LoVo (cell line): ENCODE data around the gene GOPC.
"Not testable (repeated sequence)": the region's sequence is repeated elsewhere in the genome, so short reads cannot be mapped to it uniquely, and the experiment has no call there.

ENCODE experiments used
- DNase-seq: peaks from one replicate; pipeline ENCODE4 v3.0.0-alpha.2; 2016; ENCODE audit warnings: low spot score

GOPC gene

DNA sequence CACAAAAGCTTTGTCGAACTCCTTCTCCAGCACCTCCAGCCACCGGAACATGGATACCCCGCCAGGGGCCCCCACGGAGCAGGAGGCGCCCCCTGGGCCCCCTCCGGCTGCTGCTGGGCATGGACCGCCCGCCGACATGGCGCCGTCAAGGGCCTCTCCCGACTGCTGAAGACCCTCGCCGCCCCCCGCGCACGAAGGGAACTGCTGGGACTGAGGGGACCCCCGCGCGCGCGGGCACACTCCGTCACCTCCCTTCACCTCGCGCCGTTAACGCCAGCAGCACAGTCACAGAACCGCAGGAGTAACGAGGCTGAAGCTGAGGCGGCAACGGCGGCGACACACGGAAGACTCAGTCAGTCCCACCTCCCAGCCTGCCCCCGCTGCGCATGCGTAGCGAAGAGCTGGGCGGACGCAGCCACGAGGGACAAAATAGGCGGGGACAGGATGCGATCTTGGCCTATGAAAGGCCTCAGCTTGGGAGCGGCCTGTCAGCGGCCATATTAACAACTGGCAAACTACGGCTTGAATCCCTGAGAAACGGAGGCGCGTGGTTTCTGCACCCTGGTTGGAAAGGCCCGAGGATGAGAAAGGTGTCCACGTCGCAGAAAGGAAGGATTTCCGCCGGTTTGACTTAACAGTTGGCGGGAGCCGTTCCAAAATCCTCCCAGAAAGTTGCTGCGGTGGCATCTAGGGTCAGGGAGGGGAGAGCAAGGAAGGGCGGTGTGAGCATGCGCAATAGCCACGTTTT lies at the start of gene GOPC:
Gene GOPC, minus strand, starts transcription at position 361 of the 748 bp plus-strand sequence. Its CDS starts 223 bp downstream, at position 138.
- DNase-seq = peak; percentile 97

DNA sequence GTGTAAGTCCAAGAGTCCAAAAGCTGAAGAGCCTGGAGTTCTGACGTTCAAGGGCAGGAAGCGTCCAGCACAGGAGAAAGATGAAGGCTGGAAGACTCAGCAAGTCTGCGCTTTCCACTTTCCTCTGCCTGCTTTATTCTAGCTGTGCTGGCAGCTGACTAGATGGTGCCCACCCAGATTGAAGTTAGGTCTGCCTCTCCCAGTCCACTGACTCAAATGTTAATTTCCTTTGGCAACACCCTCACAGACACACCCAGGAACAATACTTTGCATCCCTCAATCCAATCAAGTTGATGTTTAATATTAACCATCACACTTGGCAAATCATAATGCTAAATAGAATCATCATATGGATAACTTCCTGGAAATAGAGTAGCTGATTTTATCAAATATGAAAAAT lies 49.7 kb upstream of the GOPC start:
- not testable (repeated sequence) for DNase-seq

DNA sequence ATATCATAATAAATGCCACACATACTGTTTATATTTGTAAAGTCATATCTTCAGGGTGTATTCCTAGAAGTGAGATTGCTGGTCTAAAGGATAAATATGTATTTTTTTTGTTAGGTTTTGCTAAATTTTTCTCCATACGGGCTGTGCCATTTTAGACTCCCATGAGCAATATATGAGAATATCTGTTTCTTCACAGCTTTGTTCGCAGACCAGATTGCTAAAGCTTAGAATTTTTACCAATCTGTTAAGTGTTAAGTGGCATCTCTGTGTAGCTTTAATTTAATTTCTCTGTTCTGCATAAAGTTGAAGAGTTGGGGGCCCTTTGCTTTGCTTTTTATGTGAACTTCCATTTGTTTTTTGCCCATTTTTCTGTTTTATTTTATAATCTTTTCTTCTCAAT lies 40.7 kb upstream of the GOPC start:
- DNase-seq = no peak

- no peak for DNase-seq
These were observed 35.5 kb upstream of the GOPC start for GRCh38 chr6:117637770-117638169.

- no peak for DNase-seq
These were observed 26.9 kb upstream of the GOPC start for GRCh38 chr6:117629119-117629660.

DNA sequence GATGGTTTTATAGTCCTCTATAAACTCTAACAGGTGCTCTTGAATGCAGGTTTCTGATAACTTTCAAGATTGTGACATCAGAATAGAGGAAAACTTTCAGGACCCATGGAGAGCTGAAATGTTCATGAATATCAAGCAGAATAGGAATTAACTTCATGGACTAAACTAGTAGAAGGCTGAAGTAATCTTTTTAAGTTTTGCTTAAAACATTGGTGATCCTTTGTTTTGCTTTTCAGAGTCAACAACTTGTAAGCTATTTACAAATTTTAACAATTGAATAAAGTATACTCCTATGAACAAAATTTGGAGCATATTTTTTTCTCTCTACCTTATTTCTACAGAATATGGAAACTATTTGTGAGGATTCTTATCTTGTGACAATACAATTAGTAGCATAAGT lies 25.2 kb upstream of the GOPC start:
- DNase-seq = no peak

DNA sequence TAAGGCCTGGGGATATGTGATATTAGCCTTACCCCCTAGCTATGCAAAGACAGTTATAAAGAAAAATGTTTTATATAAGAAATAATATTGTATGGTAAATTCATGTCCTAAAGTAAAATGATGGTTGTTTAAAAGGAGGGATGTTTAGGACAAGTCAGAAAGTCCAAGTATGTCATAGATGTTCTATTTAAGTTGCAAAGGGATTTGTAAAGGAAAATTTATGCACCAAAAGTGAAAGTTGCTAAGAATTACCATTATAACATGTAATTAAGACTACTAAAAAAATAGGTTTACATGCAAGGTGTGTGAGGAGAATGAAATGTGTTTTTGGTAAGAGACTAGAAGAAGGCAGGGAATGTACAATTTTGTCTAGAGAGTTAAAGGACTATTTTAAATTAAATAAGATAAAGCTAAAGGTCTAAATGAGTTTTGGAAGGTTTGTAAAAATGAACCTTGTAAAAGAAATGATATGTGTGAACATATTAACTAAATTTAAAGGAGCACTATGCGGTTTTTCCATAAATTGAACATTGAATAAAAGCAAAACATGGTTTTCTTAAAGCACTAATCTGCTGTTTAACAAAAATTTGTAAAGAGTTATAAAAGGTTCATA lies 22.7 kb upstream of the GOPC start:
- DNase-seq = no peak

- no peak for DNase-seq
These were observed 16.9 kb upstream of the GOPC start for GRCh38 chr6:117619178-117619577.

DNA sequence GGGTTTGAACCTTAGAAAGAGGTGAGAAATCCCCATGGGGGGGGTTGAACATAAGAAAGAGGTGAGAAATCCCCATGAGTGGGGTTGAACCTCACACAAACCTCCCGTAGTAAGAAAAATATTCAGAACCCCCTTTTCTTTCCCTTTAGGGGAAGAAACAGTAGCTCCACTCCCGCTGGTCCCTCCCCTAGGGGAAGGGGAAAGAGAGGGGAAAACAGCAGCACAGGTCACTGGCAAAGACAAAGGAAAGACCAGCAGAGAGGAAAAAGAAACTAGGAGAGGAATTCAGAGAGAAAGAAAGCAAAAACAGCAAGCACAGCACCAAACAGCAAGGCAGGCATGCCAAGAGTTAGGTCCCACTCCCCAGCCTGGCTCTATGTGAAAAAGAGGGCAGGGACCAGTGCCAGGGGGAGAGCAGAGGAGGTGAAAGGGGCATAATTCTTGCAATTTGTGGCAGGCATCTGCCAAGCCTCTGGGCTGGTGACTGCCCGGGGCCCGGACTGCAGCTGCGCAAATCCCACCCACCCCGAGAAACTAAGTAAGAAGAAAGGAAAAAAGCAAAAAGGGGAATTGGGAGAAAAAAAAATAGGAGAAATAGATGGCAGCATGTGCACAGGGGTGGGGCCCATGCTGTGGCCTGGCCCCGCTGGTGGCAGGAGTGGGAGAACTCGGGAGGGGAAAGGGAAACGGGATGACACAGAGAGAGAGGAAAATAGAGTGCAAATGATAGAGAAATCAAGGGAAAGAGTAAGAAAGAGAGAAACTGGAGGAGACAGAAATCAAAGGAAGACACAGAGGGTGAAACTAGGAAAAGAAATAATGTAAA lies 15.1 kb upstream of the GOPC start:
- no peak for DNase-seq

GRCh38 chr6:117616391-117617209 lies 14.3 kb upstream of the GOPC start:
- DNase-seq = no peak

DNA sequence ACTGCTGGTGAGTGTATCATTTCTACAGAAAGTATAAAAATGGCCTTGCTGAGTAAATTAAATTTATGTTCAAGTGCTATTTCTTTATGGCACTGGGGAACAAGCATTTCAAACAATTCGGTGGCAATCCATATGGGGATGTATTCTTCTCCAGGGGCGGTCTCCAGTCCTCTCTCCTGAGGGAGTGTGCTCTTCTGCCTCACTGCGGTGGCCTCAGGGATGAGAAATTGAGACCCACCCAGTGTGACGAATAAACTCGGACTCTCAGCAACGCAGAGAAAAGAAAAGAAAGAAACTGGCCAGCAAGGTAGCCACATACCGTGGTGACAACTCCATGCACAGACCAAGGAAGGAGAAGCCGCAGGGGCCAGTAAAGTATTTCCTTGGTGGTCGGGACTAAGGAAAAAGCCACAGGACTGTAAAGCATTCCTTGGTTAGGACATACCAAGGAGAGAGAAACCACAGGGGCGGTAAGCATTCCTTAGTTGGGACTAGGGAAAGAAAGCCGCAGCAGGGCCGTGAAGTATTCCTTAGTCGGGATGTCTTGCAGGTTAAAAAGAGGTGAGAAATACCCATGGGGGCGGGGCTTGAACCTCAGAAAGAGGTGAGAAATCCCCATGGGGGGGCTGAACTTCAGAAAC lies 13.6 kb upstream of the GOPC start:
- peak; percentile 39 for DNase-seq

GRCh38 chr6:117613920-117614560 lies 11.7 kb upstream of the GOPC start:
- DNase-seq = no peak

GRCh38 chr6:117607511-117607910 lies 5.2 kb upstream of the GOPC start:
- DNase-seq = no peak

- DNase-seq = peak; percentile 55
These were observed 3.0 kb upstream of the GOPC start for GRCh38 chr6:117605169-117605826.

GRCh38 chr6:117603821-117604220 lies 1.5 kb upstream of the GOPC start:
- no peak for DNase-seq

DNA sequence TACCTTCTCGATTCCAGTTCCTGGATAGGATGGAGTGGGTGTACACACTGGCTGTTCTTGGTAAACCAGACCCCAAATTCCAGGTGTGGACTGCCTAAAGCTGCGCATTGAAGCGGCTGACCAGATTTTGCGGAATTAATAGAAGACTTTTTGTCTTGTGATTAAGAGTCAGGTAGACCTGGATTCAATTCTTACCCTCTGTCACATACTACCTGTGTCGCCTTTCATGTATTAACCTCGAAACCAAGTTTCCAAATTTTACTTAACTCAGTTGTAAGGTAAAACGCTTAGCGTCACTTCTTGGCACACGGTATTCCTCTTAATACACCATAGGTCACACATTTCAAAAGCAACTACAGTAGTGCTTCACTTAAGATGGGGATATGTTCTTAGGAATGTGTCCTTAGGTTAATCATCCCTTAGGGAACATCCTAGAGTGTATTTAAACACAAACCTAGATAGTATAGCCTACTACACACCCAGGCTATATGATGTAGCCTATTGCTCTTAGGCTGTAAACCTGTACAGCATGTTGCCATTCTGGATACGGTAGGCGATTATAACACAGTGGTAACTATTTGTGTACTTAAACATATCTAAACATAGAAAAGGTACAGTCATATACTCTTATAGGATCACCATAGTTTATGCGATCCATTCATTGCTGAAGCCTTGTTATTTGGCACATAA lies 733 bp upstream of the GOPC start:
- no peak for DNase-seq

DNA sequence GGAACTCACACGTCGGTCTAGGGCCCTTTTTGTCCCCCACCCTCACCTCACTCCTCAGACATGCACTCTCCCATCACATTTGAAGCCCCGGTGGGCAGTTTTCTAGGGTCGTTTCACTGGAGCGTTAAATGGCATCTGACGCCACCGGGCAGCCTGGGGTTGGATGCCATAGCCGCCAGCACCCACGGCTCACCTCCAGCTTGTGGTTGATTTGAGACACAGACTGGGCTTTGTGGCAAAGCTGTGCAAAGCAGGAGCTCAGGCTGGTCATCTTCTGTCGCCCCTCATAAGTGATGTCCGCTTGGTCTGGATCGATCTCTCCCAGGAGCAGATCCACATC lies 530 bp downstream of the GOPC start:
- peak; percentile 2 for DNase-seq

GRCh38 chr6:117600008-117600743 lies 2.1 kb downstream of the GOPC start:
- no peak for DNase-seq

DNA sequence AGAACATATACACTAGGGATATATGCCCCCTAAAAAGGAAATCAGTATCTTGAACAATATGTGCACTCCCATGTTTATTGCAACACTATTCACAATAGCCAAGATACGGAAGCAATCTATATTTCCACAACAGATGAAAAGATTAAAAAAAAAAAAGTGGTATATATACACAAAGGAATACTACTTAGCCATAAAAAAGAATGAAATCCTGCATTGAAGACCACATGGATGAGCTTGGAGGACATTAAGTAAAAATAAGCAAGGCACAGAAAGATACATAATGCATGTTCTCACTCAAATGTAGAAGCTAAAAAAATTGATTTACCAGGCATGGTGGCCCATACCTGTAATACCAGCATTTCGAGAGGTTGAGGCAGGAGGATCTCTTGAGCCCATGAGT lies 4.6 kb downstream of the GOPC start:
- DNase-seq = no peak
